SK-N-MC (cell line): ENCODE measurements around the gene NSMCE4A.
A peak's percentile ranks its signal among the peaks of the same experiment; 100 is the strongest.
"Not testable (repeated sequence)": the region's sequence is repeated elsewhere in the genome, so short reads cannot be mapped to it uniquely, and the experiment has no call there.

ENCODE experiments used
- DNase-seq: peaks from one replicate; pipeline ENCODE4 v3.0.0-alpha.2; 2011; ENCODE audit warnings: low read depth, low spot score
- H3K27ac ChIP-seq: fragments of 200-600 bp; sonication (generic); 2 replicates; pipeline ENCODE4 v1.5.1; 2016; ENCODE audit warnings: mixed run types
- H3K36me3 ChIP-seq: fragments of 200-600 bp; sonication (generic); 2 replicates; pipeline ENCODE4 v1.6.1; 2017; ENCODE audit warnings: antibody characterized with exemption, low read length, mixed read lengths; ENCODE audit not compliant: insufficient read depth
- H3K4me3 ChIP-seq: fragments of 200-600 bp; sonication (generic); 2 replicates; pipeline ENCODE4 v1.5.1; 2016
- H3K9ac ChIP-seq: fragments of 200-600 bp; sonication (generic); 2 replicates; pipeline ENCODE4 v1.8.0; 2017; ENCODE audit warnings: mixed run types, mixed read lengths; ENCODE audit not compliant: insufficient read length
- H3K9me3 ChIP-seq: fragments of 200-600 bp; sonication (generic); 2 replicates; pipeline ENCODE4 v1.6.1; 2017; ENCODE audit warnings: low read depth, mild to moderate bottlenecking, antibody characterized with exemption, low read length, moderate library complexity, mixed read lengths
- EZH2 ChIP-seq: fragments of 200-600 bp; sonication (generic); IDR thresholded peaks from one replicate; pipeline ENCODE4 v1.6.1; 2017; ENCODE audit warnings: antibody characterized with exemption
- FOXP2 ChIP-seq: optimal IDR thresholded peaks from 2 replicates; pipeline ENCODE3; 2011; ENCODE audit warnings: mild to moderate bottlenecking, moderate library complexity; ENCODE audit not compliant: insufficient read depth; ENCODE audit errors: extremely low read length, control extremely low read depth
- POLR2AphosphoS5 ChIP-seq: IDR thresholded peaks from 2 replicates; pipeline ENCODE4 v1.6.1; 2012; ENCODE audit warnings: mild to moderate bottlenecking, low read depth, low read length, borderline replicate concordance

Gene NSMCE4A

DNA sequence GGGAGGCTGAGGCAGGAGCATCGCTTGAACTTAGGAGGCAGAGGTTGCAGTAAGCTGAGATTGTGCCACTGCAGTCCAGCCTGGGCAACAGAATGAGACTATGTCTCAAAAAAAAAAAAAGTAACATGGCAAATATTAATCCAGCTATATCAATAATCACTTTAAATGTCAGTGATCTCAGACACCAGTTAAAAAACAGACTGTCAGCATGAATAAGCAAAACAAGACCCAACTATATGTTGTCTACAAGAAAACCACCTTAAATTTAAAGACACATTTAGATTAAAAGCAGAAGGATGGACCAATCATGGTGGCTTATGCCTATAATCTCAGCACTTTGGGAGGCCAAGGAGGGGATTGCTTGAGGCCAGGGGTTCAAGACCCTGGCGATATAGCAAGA lies 38.7 kb downstream of the NSMCE4A start:
- TF ChIP-seq POLR2AphosphoS5 (no peak), FOXP2 (no peak), EZH2 (no peak)
- no peak overlapping the region for H3K27ac ChIP-seq
- DNase-seq = no peak
- no peak overlapping the region for H3K9ac ChIP-seq
- H3K4me3 ChIP-seq = no peak overlapping the region
- H3K36me3 ChIP-seq = no peaks in the 10 kb centered on the region
- H3K9me3 ChIP-seq = no peaks in the 10 kb centered on the region

DNA sequence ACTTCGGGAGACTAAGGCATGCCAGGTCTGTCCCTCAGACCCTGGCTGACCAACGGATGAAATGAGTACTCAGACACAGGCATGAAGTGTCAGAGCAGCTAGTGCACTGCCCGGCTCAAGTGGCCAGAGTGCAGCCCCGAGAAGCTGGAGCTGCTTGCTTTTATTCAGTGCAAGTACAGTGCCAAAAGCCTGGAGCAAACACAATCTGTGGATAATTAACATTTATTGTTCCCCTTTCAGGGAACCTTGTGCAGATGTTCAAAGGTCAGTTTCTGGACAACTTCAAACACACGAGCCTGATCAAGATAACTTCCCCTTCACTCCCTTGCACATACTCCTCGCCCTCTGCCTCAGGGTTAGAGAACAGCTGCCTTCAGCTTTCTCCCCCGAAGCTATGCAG lies 39.3 kb downstream of the NSMCE4A start:
- Histone ChIP-seq H3K9me3 (no peaks in the 10 kb centered on the region), H3K36me3 (no peaks in the 10 kb centered on the region), H3K4me3 (no peak overlapping the region), H3K27ac (no peak overlapping the region), H3K9ac (no peak overlapping the region)
- no peak for DNase-seq
- TF ChIP-seq POLR2AphosphoS5 = no peak

GRCh38 chr10:121930268-121931085 lies 44.5 kb downstream of the NSMCE4A start:
- H3K9ac ChIP-seq, H3K9me3 ChIP-seq, H3K4me3 ChIP-seq, DNase-seq, H3K36me3 ChIP-seq, H3K27ac ChIP-seq: not testable (repeated sequence)

DNA sequence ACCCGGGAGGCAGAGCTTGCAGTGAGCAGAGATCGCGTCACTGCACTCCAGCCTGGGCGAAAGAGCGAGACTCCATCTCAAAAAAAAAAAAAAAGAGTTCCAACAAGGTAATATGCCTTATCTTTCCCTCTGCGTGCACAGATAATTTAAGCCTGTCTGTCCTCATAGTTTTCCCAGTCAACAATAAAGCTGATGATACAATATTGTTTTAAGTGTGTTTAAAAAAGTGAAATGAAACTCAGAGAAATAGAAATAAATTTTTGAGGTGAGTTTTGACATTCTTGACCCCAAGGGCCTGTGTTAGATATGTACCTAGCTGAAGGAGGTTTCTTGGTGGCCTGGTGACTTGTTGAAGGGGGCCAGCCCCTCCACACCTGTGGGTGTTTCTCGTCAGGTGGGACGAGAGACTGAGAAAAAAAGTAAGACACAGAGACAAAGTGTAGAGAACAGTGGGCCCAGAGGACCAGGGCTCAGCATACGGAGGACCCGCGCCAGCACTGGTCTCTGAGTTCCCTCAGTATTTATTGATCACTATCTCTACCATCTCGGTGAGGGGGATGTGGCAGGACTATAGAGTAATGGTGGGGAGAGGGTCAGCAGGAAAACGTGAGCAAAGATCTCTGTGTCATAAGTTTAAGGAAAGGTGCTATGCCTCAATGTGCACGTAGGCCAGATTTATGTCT lies 45.3 kb downstream of the NSMCE4A start:
- not testable (repeated sequence) for H3K4me3 ChIP-seq, DNase-seq, H3K9me3 ChIP-seq, H3K9ac ChIP-seq, H3K27ac ChIP-seq, H3K36me3 ChIP-seq

GRCh38 chr10:121928528-121928884 lies 46.5 kb downstream of the NSMCE4A start:
- Histone ChIP-seq H3K27ac (no peak overlapping the region), H3K36me3 (no peaks in the 10 kb centered on the region), H3K9ac (peak overlapping the region; percentile 88), H3K4me3 (peak overlapping the region; percentile 79), H3K9me3 (no peaks in the 10 kb centered on the region)
- TF ChIP-seq POLR2AphosphoS5 (no peak), EZH2 (no peak), FOXP2 (no peak)
- no peak for DNase-seq

DNA sequence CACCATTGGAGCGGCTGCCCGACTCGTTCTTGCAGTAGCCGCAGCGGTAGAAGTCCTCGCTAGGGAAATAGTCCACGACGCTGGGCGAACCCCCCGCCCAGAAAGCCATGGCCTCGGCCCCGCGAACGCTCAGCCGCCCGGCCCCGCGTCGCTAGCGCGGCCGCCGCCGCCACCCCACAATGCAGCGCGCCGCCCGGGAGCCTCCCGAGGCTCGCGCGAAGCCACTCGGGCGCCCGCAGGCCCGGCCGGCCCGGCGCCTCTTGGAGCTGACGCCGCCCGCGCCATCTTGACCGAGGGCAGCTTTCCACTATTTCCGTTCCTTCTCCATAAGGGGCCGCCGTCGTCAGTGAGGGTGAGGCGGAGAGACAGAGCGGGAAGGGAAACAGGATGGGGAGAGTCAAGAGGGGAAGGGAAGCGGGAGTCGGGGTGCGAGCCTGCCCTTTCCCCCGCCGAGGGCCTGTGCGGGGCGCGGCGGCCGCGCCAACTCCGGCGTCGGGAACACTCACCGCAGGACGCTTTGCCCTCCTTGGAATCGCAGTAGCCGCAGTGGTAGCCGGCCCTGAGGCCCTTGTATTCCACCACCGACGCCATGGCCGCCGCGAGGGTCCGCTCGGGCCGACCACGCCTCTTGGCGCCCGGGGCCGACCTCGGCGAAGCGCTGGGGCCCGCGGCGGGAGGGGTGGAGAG lies 47.0 kb downstream of the NSMCE4A start, which contains the start of gene ATE1:
Gene ATE1 (minus strand): TSS at position 191 of the 687 bp plus-strand sequence. CDS start 82 bp downstream, at position 109.
- Histone ChIP-seq H3K4me3 (peak within 1 kb of the TSS; percentile 79), H3K9ac (peak within 1 kb of the TSS; percentile 88), H3K36me3 (no peaks in the 10 kb centered on the region), H3K27ac (peak within 1 kb of the TSS; percentile 68), H3K9me3 (no peaks in the 10 kb centered on the region)
- DNase-seq = no peak
- peak; percentile 70 for TF ChIP-seq POLR2AphosphoS5
- no peak for TF ChIP-seq EZH2

DNA sequence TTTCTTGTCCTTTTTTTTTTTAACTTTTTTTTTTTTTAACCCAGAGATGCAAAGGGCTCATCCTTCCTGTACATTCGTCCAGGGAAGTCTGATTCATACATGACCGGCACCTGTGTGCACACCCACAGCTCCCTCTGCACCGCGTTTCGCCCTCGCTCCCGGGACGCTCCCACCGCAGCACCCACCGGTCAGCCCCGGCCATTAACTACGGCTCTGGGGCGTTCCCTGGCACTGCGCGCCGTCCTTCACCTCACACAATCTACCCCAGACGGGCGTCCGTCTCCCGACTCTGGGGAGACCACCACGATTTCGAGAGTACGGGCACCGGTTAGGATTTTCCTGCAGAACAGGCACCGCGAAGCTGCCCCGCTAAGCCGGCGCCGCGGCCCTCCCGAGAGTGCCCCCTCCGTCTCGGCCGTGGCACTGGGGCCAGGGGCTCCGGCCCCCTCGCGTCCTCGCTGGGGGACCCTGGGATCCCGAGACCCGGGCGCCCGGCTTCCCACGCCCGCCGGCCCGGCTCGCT lies 47.6 kb downstream of the NSMCE4A start:
- TF ChIP-seq EZH2 = no peak
- no peak for TF ChIP-seq POLR2AphosphoS5
- TF ChIP-seq FOXP2 = no peak
- Histone ChIP-seq H3K9ac (peak overlapping the region; percentile 88), H3K4me3 (peak overlapping the region; percentile 79), H3K27ac (peak overlapping the region; percentile 68), H3K36me3 (no peaks in the 10 kb centered on the region), H3K9me3 (no peaks in the 10 kb centered on the region)
- DNase-seq = no peak

DNA sequence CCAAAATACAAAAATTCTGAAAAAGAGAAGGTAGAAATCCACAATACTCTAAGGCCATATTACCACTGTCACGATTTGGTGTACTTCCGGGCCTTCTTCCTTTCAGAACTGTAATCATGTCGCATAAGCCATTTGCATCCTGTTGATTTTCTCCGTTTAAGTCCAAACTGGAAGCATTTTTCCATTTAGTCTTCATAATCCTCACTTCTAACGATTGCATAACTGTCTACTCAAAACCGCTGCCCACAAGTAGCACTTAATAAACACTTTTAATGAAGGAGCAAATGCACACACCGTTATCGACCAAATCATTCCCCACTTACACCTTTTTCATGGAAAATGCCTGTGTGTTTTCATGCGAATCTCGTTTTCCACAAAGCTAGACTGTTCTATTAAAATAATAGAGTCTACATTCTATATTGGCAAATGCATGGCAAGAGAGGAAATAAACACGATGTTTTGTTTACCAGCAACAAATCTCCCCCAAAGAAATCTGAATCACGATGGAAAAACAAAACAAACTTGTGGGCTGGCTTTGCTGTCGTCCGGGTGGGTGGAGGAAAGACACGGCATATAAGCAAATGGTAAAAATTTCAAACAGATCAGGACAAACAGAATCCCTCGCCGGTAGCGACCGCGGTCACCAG lies 48.2 kb downstream of the NSMCE4A start:
- H3K36me3 ChIP-seq = no peaks in the 10 kb centered on the region
- peak overlapping the region; percentile 88 for H3K9ac ChIP-seq
- peak overlapping the region; percentile 79 for H3K4me3 ChIP-seq
- DNase-seq = no peak
- peak overlapping the region; percentile 68 for H3K27ac ChIP-seq
- TF ChIP-seq POLR2AphosphoS5 (no peak), FOXP2 (no peak), EZH2 (no peak)
- no peaks in the 10 kb centered on the region for H3K9me3 ChIP-seq
